ENCODE data around the gene SLC39A9.

DNA sequence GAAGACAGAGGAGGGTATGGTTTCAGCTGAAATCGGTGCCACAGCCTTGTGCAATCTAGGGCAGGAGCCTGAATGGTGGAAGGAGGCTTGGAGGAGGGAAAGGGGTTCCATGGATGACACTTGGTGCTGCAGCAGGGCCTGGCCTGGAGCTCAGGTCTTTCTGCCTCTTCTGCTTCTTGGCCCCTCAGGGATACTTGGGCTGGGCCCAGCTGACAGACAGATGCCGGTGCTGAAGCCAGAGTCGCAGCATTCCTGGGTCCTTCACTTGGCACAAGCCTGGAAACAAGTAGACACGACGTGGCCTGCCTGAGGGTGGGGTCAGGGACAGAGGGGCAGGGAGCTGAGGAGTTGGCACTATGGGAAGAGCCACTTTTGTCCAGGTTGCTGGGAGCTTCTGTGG, 81.6 kb downstream of the SLC39A9 start:
- no peak for TF ChIP-seq EP300 (IDR thresholded peaks at IDR 0.05)
- TF ChIP-seq POLR2A (IDR thresholded peaks at IDR 0.05) = no peak

Data from gastroesophageal sphincter (tissue), 2 donors.